Hepatocyte (in vitro differentiated cells): ENCODE data around the gene GALNTL6. TPM values are rescaled to one million over a fixed set of nuclear protein-coding genes. Genes with fewer than 3 reads are reported as not detected.

Experiments used
- DNase-seq: peaks from one replicate; pipeline ENCODE4 v3.0.0-alpha.2; 2016; ENCODE audit warnings: low spot score
- H2AFZ ChIP-seq: fragments of 200-600 bp; sonication (generic); 2 replicates; pipeline ENCODE4 v1.6.0; 2016; ENCODE audit warnings: antibody characterized with exemption, mild to moderate bottlenecking
- H3K27ac ChIP-seq: fragments of 200-600 bp; sonication (generic); 2 replicates; pipeline ENCODE4 v1.5.1; 2016; ENCODE audit warnings: mild to moderate bottlenecking
- H3K27me3 ChIP-seq: fragments of 200-600 bp; sonication (generic); 2 replicates; pipeline ENCODE4 v1.6.1; 2016
- H3K36me3 ChIP-seq: fragments of 200-600 bp; sonication (generic); replicated peaks from 2 replicates; pipeline ENCODE4 v1.5.1; 2016; ENCODE audit warnings: low read depth; ENCODE audit not compliant: insufficient read depth
- H3K4me1 ChIP-seq: fragments of 200-600 bp; sonication (generic); 2 replicates; pipeline ENCODE4 v1.5.1; 2016; ENCODE audit warnings: mild to moderate bottlenecking, moderate library complexity; ENCODE audit not compliant: insufficient read depth
- H3K4me2 ChIP-seq: fragments of 200-600 bp; sonication (generic); 2 replicates; pipeline ENCODE4 v1.6.0; 2016
- H3K4me3 ChIP-seq: fragments of 200-600 bp; sonication (generic); 2 replicates; pipeline ENCODE4 v1.5.1; 2016; ENCODE audit warnings: mild to moderate bottlenecking
- H3K79me2 ChIP-seq: fragments of 200-600 bp; sonication (generic); 2 replicates; pipeline ENCODE4 v1.6.0; 2017; ENCODE audit warnings: mild to moderate bottlenecking
- H3K9me2 ChIP-seq: fragments of 200-600 bp; sonication (generic); replicated peaks from 2 replicates; pipeline ENCODE4 v1.6.0; 2017; ENCODE audit warnings: mild to moderate bottlenecking; ENCODE audit not compliant: insufficient read depth
- H3K9me3 ChIP-seq: fragments of 200-600 bp; sonication (generic); 2 replicates; pipeline ENCODE4 v1.5.1; 2016; ENCODE audit warnings: low read depth, mild to moderate bottlenecking
- H4K20me1 ChIP-seq: fragments of 200-600 bp; sonication (generic); 2 replicates; pipeline ENCODE4 v1.6.0; 2016; ENCODE audit warnings: mild to moderate bottlenecking; ENCODE audit not compliant: insufficient read depth, poor library complexity, severe bottlenecking
- EZH2 ChIP-seq: fragments of 200-600 bp; sonication (generic); IDR thresholded peaks from 2 replicates; pipeline ENCODE4 v1.6.1; 2016; ENCODE audit warnings: antibody characterized with exemption, mild to moderate bottlenecking, borderline replicate concordance
- EZH2phosphoT487 ChIP-seq: fragments of 200-600 bp; sonication (generic); IDR thresholded peaks from one replicate; pipeline ENCODE4 v1.6.1; 2018; ENCODE audit warnings: antibody characterized with exemption, mild to moderate bottlenecking, low read depth, moderate library complexity; ENCODE audit not compliant: unreplicated experiment, severe bottlenecking
- WGBS: methylation state at CpG from one replicate; pipeline ENCODE4 v1.1.6; 2016; ENCODE audit warnings: low lambda C conversion rate; ENCODE audit errors: missing lambda C conversion rate; 5-methylcytosine and 5-hydroxymethylcytosine counted together
- polyA plus RNA-seq: library from polyadenylated mRNA; unstranded; fragments of >200 nt; fragmentation: Nextera tagmentation; extraction: Ambion mirVana; gene quantifications from 2 replicates; pipeline ENCODE4 v1.2.1, GENCODE V29; 2016
- total RNA-seq: library from RNA; depleted of rRNA; stranded (reverse); fragments of >200 nt; gene quantifications from 2 replicates; pipeline ENCODE4 v1.2.3, GENCODE V29; 2014
- TF ChIP-seq, protein P1 (sequence below): fragments of 200-600 bp; sonication (generic); IDR thresholded peaks from 2 replicates; pipeline ENCODE4 v1.5.1; 2016; ENCODE audit warnings: antibody characterized with exemption, mild to moderate bottlenecking; ENCODE audit not compliant: poor library complexity

GALNTL6 gene
- total and polyA plus RNA-seq, 2 experiments from 2014 or later, result 0.53 to 0.74 TPM

DNA sequence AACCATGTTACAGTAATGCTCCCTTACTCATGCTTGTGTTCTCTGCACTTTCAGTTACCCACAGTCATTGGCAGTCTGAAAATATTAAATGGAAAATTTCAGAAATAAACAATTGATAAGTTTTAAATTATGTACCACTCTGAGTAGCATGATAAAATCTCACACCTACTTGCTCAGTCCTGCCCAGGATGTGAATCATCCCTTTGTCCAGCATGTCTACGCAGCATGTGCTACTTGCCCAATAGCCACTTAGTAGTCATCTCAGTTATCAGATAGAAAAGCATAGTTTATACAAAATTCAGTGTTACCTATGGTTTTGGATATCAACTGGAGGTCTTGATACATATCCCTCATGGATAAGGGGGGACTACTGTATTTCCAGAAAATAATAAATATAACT lies 577.1 kb downstream of the GALNTL6 start:
- H3K79me2 ChIP-seq, result no peaks in the 10 kb centered on the region
- TF ChIP-seq EZH2phosphoT487 (no peak), EZH2 (no peak)
- H3K4me3 ChIP-seq, result no peak overlapping the region
- no peaks in the 10 kb centered on the region for H3K4me1 ChIP-seq
- no peaks in the 10 kb centered on the region for H3K9me2 ChIP-seq
- no peaks in the 10 kb centered on the region for H3K27me3 ChIP-seq
- H3K4me2 ChIP-seq, result no peak overlapping the region
- H4K20me1 ChIP-seq, result no peaks in the 10 kb centered on the region
- no peak overlapping the region for H3K27ac ChIP-seq
- no peaks in the 10 kb centered on the region for H3K36me3 ChIP-seq
- H3K9me3 ChIP-seq, result no peaks in the 10 kb centered on the region
- DNase-seq, result no peak
- no peak overlapping the region for H2AFZ ChIP-seq
- WGBS, result 91% methylated on average over 1 of the region's 1 CpG

GRCh38 chr4:172392741-172393140 lies 579.5 kb downstream of the GALNTL6 start:
- H3K9me2 ChIP-seq, result no peaks in the 10 kb centered on the region
- DNase-seq, result no peak
- 90% methylated on average over 10 of the region's 10 CpGs for WGBS
- no peak overlapping the region for H3K27ac ChIP-seq
- H3K36me3 ChIP-seq, result no peaks in the 10 kb centered on the region
- no peaks in the 10 kb centered on the region for H3K4me1 ChIP-seq
- H3K27me3 ChIP-seq, result no peaks in the 10 kb centered on the region
- H2AFZ ChIP-seq, result no peak overlapping the region
- no peaks in the 10 kb centered on the region for H4K20me1 ChIP-seq
- no peaks in the 10 kb centered on the region for H3K9me3 ChIP-seq
- no peak overlapping the region for H3K4me2 ChIP-seq
- H3K79me2 ChIP-seq, result no peaks in the 10 kb centered on the region
- no peak overlapping the region for H3K4me3 ChIP-seq
- TF ChIP-seq EZH2phosphoT487 (no peak), EZH2 (no peak)
- TF ChIP-seq, protein P1, sequence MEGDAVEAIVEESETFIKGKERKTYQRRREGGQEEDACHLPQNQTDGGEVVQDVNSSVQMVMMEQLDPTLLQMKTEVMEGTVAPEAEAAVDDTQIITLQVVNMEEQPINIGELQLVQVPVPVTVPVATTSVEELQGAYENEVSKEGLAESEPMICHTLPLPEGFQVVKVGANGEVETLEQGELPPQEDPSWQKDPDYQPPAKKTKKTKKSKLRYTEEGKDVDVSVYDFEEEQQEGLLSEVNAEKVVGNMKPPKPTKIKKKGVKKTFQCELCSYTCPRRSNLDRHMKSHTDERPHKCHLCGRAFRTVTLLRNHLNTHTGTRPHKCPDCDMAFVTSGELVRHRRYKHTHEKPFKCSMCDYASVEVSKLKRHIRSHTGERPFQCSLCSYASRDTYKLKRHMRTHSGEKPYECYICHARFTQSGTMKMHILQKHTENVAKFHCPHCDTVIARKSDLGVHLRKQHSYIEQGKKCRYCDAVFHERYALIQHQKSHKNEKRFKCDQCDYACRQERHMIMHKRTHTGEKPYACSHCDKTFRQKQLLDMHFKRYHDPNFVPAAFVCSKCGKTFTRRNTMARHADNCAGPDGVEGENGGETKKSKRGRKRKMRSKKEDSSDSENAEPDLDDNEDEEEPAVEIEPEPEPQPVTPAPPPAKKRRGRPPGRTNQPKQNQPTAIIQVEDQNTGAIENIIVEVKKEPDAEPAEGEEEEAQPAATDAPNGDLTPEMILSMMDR, result no peak

DNA sequence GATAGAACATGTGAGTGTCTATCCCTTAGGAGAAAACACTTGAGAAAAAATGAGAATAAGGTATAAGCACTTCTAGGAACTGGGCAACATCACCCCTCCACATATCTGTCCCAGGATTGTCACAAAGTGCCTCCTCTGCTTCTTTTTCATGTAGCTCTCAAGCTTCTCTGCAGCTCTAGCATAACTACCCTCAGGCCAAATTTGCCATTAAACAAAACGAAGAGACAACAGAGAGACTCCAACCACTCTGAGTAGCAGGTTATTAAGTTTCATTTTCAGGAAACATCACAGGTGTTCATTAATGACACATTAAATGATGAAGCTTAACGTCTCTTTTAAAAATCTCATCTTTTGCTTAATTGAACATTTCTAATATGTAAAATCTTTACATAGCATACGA lies 580.0 kb downstream of the GALNTL6 start:
- Histone ChIP-seq H3K4me1 (no peaks in the 10 kb centered on the region), H3K4me3 (no peak overlapping the region), H4K20me1 (no peaks in the 10 kb centered on the region), H3K9me3 (no peaks in the 10 kb centered on the region), H3K27ac (no peak overlapping the region), H2AFZ (no peak overlapping the region), H3K9me2 (no peaks in the 10 kb centered on the region), H3K36me3 (no peaks in the 10 kb centered on the region), H3K27me3 (no peaks in the 10 kb centered on the region), H3K4me2 (no peak overlapping the region), H3K79me2 (no peaks in the 10 kb centered on the region)
- TF ChIP-seq, protein P1, result no peak
- DNase-seq, result no peak
- 57% methylated on average over 3 of the region's 3 CpGs for WGBS

GRCh38 chr4:172404676-172405075 lies 591.5 kb downstream of the GALNTL6 start:
- Histone ChIP-seq H3K36me3 (no peaks in the 10 kb centered on the region), H3K79me2 (no peaks in the 10 kb centered on the region), H3K27ac (no peak overlapping the region), H2AFZ (no peak overlapping the region), H3K27me3 (no peaks in the 10 kb centered on the region), H4K20me1 (no peaks in the 10 kb centered on the region), H3K4me1 (no peaks in the 10 kb centered on the region), H3K4me3 (no peak overlapping the region), H3K9me2 (no peaks in the 10 kb centered on the region), H3K4me2 (no peak overlapping the region), H3K9me3 (no peaks in the 10 kb centered on the region)
- no peak for TF ChIP-seq EZH2
- 85% methylated on average over 3 of the region's 3 CpGs for WGBS
- DNase-seq, result no peak

DNA sequence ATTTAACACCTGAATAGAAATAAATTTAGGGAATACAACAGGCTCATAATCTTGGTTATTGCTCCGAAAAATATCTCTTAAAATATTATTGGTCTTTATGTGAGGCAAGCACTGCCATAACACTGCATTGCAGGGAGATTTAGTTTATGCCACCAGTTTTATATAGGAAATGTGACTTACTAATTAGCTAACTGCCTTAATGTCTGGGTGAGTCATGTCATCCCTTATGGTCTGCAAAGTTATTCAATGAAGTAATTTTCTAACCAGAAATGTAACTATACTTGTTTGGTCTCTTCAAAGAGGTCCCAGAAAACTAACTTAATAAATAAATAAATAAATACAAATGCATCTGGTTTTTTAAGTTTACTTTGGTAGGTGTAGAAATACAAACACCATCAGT lies 597.2 kb downstream of the GALNTL6 start:
- no peaks in the 10 kb centered on the region for H3K4me1 ChIP-seq
- no peaks in the 10 kb centered on the region for H3K79me2 ChIP-seq
- 81% methylated on average over 1 of the region's 1 CpG for WGBS
- H4K20me1 ChIP-seq, result no peaks in the 10 kb centered on the region
- H3K9me2 ChIP-seq, result no peaks in the 10 kb centered on the region
- no peak overlapping the region for H3K4me3 ChIP-seq
- H3K27me3 ChIP-seq, result no peaks in the 10 kb centered on the region
- no peaks in the 10 kb centered on the region for H3K36me3 ChIP-seq
- H3K27ac ChIP-seq, result no peak overlapping the region
- H2AFZ ChIP-seq, result no peak overlapping the region
- TF ChIP-seq EZH2, result no peak
- TF ChIP-seq, protein P1, result no peak
- no peak for TF ChIP-seq EZH2phosphoT487
- no peaks in the 10 kb centered on the region for H3K9me3 ChIP-seq
- DNase-seq, result no peak
- H3K4me2 ChIP-seq, result no peak overlapping the region
